Hepatocyte (in vitro differentiated cells): ENCODE results near the gene EIF1AX. TPM values are rescaled to one million over a fixed set of nuclear protein-coding genes. Genes with fewer than 3 reads are reported as not detected.

Experiments
- DNase-seq: peaks from one replicate; pipeline ENCODE4 v3.0.0-alpha.2; 2016; ENCODE audit warnings: low spot score
- H2AFZ ChIP-seq: fragments of 200-600 bp; sonication (generic); 2 replicates; pipeline ENCODE4 v1.6.0; 2016; ENCODE audit warnings: antibody characterized with exemption, mild to moderate bottlenecking
- H3K27ac ChIP-seq: fragments of 200-600 bp; sonication (generic); 2 replicates; pipeline ENCODE4 v1.5.1; 2016; ENCODE audit warnings: mild to moderate bottlenecking
- H3K27me3 ChIP-seq: fragments of 200-600 bp; sonication (generic); 2 replicates; pipeline ENCODE4 v1.6.1; 2016
- H3K36me3 ChIP-seq: fragments of 200-600 bp; sonication (generic); replicated peaks from 2 replicates; pipeline ENCODE4 v1.5.1; 2016; ENCODE audit warnings: low read depth; ENCODE audit not compliant: insufficient read depth
- H3K4me1 ChIP-seq: fragments of 200-600 bp; sonication (generic); 2 replicates; pipeline ENCODE4 v1.5.1; 2016; ENCODE audit warnings: mild to moderate bottlenecking, moderate library complexity; ENCODE audit not compliant: insufficient read depth
- H3K4me2 ChIP-seq: fragments of 200-600 bp; sonication (generic); 2 replicates; pipeline ENCODE4 v1.6.0; 2016
- H3K4me3 ChIP-seq: fragments of 200-600 bp; sonication (generic); 2 replicates; pipeline ENCODE4 v1.5.1; 2016; ENCODE audit warnings: mild to moderate bottlenecking
- H3K79me2 ChIP-seq: fragments of 200-600 bp; sonication (generic); 2 replicates; pipeline ENCODE4 v1.6.0; 2017; ENCODE audit warnings: mild to moderate bottlenecking
- H3K9me2 ChIP-seq: fragments of 200-600 bp; sonication (generic); replicated peaks from 2 replicates; pipeline ENCODE4 v1.6.0; 2017; ENCODE audit warnings: mild to moderate bottlenecking; ENCODE audit not compliant: insufficient read depth
- H3K9me3 ChIP-seq: fragments of 200-600 bp; sonication (generic); 2 replicates; pipeline ENCODE4 v1.5.1; 2016; ENCODE audit warnings: low read depth, mild to moderate bottlenecking
- H4K20me1 ChIP-seq: fragments of 200-600 bp; sonication (generic); 2 replicates; pipeline ENCODE4 v1.6.0; 2016; ENCODE audit warnings: mild to moderate bottlenecking; ENCODE audit not compliant: insufficient read depth, poor library complexity, severe bottlenecking
- CTCF ChIP-seq: fragments of 200-600 bp; sonication (generic); IDR thresholded peaks from 2 replicates; pipeline ENCODE4 v1.5.1; 2016; ENCODE audit warnings: antibody characterized with exemption, mild to moderate bottlenecking; ENCODE audit not compliant: poor library complexity
- EZH2 ChIP-seq: fragments of 200-600 bp; sonication (generic); IDR thresholded peaks from 2 replicates; pipeline ENCODE4 v1.6.1; 2016; ENCODE audit warnings: antibody characterized with exemption, mild to moderate bottlenecking, borderline replicate concordance
- EZH2phosphoT487 ChIP-seq: fragments of 200-600 bp; sonication (generic); IDR thresholded peaks from one replicate; pipeline ENCODE4 v1.6.1; 2018; ENCODE audit warnings: antibody characterized with exemption, mild to moderate bottlenecking, low read depth, moderate library complexity; ENCODE audit not compliant: unreplicated experiment, severe bottlenecking
- WGBS: methylation state at CpG from one replicate; pipeline ENCODE4 v1.1.6; 2016; ENCODE audit warnings: low lambda C conversion rate; ENCODE audit errors: missing lambda C conversion rate; 5-methylcytosine and 5-hydroxymethylcytosine counted together
- polyA plus RNA-seq: library from polyadenylated mRNA; unstranded; fragments of >200 nt; fragmentation: Nextera tagmentation; extraction: Ambion mirVana; gene quantifications from 2 replicates; pipeline ENCODE4 v1.2.1, GENCODE V29; 2016
- total RNA-seq: library from RNA; depleted of rRNA; stranded (reverse); fragments of >200 nt; gene quantifications from 2 replicates; pipeline ENCODE4 v1.2.3, GENCODE V29; 2014

The EIF1AX gene
- total and polyA plus RNA-seq, 2 experiments from 2014 or later: 47.9 to 55.5 TPM

GRCh38 chrX:20139966-20140365 is 1.7 kb downstream of the EIF1AX start:
- Histone ChIP-seq H3K4me2 (peak overlapping the region; percentile 77), H2AFZ (no peak overlapping the region), H3K27ac (no peak overlapping the region), H3K9me3 (no peaks in the 10 kb centered on the region), H3K36me3 (no peaks in the 10 kb centered on the region), H3K27me3 (no peaks in the 10 kb centered on the region), H3K4me3 (peak overlapping the region; percentile 64), H3K4me1 (no peaks in the 10 kb centered on the region), H4K20me1 (peaks cover 19% of the 10 kb centered on the region), H3K79me2 (peaks cover 40% of the 10 kb centered on the region), H3K9me2 (no peaks in the 10 kb centered on the region)
- DNase-seq: no peak
- 58% methylated on average over 2 of the region's 2 CpGs for WGBS
- TF ChIP-seq CTCF: no peak
- no peak for TF ChIP-seq EZH2
- no peak for TF ChIP-seq EZH2phosphoT487

- Histone ChIP-seq H3K4me1 (no peaks in the 10 kb centered on the region), H3K4me2 (no peak overlapping the region), H2AFZ (no peak overlapping the region), H4K20me1 (peaks cover 19% of the 10 kb centered on the region), H3K4me3 (no peak overlapping the region), H3K27me3 (no peaks in the 10 kb centered on the region), H3K9me3 (no peaks in the 10 kb centered on the region), H3K36me3 (no peaks in the 10 kb centered on the region), H3K79me2 (peaks cover 38% of the 10 kb centered on the region), H3K9me2 (no peaks in the 10 kb centered on the region), H3K27ac (no peak overlapping the region)
- DNase-seq: no peak
- WGBS: 71% methylated on average over 5 of the region's 5 CpGs
- no peak for TF ChIP-seq CTCF
- TF ChIP-seq EZH2phosphoT487: no peak
- no peak for TF ChIP-seq EZH2
Measured at GRCh38 chrX:20135944-20136343, 5.7 kb downstream of the EIF1AX start.

- TF ChIP-seq EZH2phosphoT487: no peak
- no peak for TF ChIP-seq CTCF
- no peak for TF ChIP-seq EZH2
- Histone ChIP-seq H3K36me3 (no peaks in the 10 kb centered on the region), H3K27me3 (no peaks in the 10 kb centered on the region), H3K4me2 (no peak overlapping the region), H4K20me1 (peaks cover 3% of the 10 kb centered on the region), H3K9me2 (no peaks in the 10 kb centered on the region), H2AFZ (no peak overlapping the region), H3K4me1 (no peaks in the 10 kb centered on the region), H3K9me3 (no peaks in the 10 kb centered on the region), H3K79me2 (peaks cover 14% of the 10 kb centered on the region), H3K4me3 (no peak overlapping the region), H3K27ac (no peak overlapping the region)
- WGBS: 87% methylated on average over 1 of the region's 1 CpG
- no peak for DNase-seq
Measured at GRCh38 chrX:20132666-20133065, 9.0 kb downstream of the EIF1AX start.

GRCh38 chrX:20130357-20130756 is 11.3 kb downstream of the EIF1AX start:
- 91% methylated on average over 1 of the region's 1 CpG for WGBS
- Histone ChIP-seq H3K9me3 (no peaks in the 10 kb centered on the region), H3K27me3 (no peaks in the 10 kb centered on the region), H3K4me1 (no peaks in the 10 kb centered on the region), H2AFZ (no peak overlapping the region), H3K4me3 (no peak overlapping the region), H4K20me1 (no peaks in the 10 kb centered on the region), H3K79me2 (peaks cover 2% of the 10 kb centered on the region), H3K27ac (no peak overlapping the region), H3K9me2 (no peaks in the 10 kb centered on the region), H3K4me2 (no peak overlapping the region), H3K36me3 (no peaks in the 10 kb centered on the region)
- DNase-seq: no peak
- TF ChIP-seq CTCF: no peak
